ENCODE measurements around the gene CHRNA3.

DNA sequence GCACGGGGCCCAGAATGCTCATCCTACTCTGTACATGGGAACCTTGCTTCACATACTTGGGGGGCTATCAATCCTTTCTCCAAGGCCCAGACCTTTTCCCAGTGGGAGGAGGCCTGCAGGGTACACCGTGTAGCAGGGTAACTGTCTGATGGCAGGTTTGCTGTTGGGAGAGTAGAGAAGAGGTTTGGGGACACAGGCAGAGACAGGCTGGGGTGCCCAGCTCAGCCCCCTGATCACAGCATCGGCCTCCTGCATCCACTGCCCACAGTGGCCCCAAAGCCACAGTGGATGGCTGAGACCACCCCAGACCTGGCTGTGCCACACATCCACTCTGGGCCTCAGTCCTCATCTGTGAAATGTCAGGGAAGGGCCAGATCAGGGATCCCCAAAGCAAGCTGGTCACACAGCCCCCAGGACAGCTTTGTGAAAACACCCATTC is 5.6 kb downstream of the CHRNA3 start:
- TF ChIP-seq, protein P1, sequence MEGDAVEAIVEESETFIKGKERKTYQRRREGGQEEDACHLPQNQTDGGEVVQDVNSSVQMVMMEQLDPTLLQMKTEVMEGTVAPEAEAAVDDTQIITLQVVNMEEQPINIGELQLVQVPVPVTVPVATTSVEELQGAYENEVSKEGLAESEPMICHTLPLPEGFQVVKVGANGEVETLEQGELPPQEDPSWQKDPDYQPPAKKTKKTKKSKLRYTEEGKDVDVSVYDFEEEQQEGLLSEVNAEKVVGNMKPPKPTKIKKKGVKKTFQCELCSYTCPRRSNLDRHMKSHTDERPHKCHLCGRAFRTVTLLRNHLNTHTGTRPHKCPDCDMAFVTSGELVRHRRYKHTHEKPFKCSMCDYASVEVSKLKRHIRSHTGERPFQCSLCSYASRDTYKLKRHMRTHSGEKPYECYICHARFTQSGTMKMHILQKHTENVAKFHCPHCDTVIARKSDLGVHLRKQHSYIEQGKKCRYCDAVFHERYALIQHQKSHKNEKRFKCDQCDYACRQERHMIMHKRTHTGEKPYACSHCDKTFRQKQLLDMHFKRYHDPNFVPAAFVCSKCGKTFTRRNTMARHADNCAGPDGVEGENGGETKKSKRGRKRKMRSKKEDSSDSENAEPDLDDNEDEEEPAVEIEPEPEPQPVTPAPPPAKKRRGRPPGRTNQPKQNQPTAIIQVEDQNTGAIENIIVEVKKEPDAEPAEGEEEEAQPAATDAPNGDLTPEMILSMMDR (IDR thresholded peaks at IDR 0.05), result no peak
- TF ChIP-seq POLR2A (IDR thresholded peaks at IDR 0.05), result no peak
